Cerebellar cortex (tissue), 1 donor: ENCODE results near the gene MED26.
A peak's percentile ranks its signal among the peaks of the same experiment; 100 is the strongest.

Experiments used
- DNase-seq: peaks from one replicate; pipeline ENCODE4 v3.0.0-alpha.2; 2015; ENCODE audit warnings: low spot score

The MED26 gene

DNA sequence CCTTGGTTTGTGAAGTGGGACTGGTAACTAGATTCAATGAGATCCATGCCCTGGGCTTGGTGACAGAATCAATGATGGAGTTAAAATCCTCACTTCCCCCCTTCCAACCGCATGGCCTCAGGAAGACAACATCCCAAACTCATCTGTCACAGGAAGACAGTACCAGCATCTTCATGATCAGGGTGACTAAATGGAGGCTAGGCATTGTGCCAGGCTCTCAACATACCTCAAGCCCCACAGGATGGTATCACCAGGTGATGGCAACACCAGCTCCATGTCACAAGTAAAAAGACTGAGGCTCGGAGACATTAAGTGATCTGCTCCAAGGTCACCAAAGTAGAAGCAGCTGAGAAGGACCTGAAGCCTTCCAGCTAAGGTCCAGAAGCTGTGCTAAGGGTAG lies 14.2 kb downstream of the MED26 start:
- DNase-seq = no peak

DNA sequence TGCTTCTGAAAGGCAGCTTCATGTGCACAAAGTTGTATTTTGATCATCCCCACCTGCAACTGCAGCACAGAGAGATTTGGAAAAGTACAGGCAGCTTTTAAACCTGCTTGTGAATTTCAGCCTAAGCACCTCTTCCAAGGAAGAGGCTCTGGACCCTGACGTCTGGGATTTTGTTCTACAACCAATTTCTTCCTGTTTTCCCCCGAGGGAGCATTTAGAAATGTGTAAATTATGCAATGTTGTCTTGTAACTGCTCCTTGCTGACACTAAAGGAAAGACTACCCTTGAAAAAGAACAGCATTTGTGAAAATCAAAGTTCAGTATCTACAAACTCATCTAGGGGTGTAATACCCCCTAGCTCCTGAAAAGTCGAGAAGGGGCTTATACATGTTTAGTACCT lies 15.4 kb downstream of the MED26 start:
- DNase-seq = no peak

DNA sequence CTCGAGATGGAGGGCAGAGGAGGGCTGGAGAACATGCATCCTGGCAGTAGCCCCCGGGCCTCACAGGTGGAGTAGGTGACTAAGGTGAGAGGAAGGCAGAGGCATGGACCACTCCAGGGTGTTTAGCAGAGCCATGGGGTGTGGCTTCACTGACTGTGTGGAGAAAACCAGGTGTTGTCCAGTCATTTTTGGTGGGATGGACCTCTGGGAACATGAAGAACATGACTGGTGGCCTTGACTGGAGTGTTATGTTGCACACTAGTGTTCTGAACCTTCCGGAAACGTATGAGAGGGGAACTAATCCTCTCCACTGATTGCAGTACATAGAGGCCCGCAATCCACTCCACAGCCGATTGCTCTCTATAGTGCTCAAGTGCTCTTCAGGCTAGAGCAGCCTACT lies 16.9 kb downstream of the MED26 start:
- DNase-seq = no peak

DNA sequence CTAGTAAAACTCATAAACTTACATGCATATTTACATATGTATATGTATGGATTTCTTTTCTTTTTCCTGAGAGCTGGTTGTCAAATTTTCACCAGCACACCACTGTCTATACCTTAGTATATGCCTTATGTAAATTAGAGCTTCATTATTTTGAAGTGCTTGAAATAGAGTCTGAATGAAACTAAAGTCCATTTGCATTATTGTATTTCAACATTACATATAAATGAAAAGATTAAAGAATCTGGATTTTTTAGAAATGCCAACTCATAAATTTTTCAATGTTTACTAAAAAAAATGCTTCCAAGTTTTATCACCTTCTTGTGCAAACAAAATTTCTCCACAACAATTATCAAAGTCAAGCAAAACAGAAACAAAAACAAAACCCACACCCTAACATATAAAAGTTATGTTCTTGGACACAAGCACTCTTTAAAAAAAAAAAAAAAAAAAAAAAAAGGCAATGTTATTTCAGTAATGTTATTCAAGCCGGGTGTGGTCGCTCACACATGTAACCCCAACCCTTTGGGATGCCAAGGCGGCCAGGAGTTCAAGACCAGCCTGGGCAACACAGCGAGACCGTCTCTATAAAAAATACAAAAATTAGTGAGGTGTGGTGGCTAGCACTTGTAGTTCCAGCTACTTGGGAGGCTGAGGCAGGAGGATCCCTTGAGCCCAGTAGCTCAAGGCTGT lies 18.3 kb downstream of the MED26 start:
- no peak for DNase-seq

DNA sequence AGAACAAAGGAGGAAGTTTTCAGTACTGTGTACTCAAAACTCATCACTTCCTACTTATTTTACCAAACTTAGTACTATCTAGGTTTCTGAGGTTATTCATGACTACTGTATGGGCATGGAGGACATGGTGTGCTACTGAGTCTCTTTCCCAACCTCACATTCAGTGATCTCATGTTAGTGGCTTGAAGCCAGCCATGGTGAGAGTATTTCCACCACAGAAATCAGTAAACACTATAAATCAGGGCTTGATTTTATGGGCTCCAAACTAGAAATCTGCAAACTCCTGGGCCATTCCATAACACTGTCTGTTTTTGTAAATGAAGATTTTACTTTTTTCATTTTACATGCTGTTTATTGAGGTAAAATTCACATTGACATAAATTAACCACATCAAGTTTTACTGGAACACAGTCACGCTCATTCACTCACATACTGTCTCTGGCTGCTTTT lies 19.7 kb downstream of the MED26 start:
- DNase-seq = peak; percentile 40

DNA sequence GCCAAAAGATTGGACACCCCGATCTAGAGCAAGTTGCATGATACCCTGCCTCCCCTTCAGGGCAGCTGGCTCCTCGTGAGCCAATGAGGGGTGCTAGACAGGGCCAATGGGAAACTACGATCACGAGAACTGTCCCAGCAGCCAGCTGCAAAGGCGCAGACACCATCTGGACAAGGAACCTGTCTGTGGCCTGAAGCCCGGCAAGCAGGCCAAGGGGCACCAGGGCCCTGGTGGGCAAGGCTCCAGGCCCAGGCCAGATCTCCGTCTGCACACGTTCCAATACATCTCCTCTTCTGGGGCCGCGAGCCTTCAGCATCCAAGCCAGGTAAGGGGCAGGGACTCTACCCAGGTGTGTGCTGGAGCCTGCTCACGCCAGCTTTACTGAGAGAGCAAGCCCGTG lies 20.2 kb downstream of the MED26 start:
- DNase-seq = no peak

DNA sequence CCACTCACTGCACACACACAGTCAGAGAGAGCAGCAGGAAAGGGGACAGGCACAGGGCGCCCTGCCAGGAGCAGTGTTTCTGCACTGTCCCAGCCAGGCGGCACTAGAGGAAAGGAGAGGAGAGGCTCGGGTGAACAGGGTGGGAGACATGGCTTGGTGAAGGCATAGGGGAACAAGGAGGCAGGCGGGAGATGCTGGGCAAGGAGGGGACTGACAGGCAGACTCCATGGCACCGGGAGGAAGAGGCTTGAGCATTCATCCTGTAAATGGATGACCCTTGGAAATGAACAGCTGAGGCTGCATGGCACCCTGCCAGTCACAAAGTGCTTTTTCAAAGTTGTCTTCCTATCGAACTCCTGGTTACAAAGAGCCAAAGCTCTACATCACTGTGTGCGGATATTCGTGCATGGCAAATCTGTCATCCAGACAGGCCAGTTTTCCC lies 22.4 kb downstream of the MED26 start:
- no peak for DNase-seq

DNA sequence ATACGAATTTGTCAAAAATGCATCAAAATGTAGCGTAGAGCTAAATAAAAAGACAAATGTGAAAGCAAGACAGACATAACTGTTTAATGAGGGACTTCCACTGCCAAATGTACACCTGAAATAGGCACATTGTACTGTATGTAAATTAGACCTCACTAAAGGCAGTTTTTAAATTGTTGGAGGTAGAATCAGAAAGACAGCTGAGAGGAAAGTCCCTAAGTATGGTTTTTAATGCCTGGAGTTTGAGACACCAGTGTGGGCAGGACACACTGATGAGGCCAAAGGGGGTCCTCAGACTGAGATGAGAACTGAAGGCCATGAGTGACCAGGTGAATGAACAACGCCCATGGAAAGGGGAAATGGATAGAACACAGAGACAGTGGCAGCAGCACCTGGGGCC lies 22.9 kb downstream of the MED26 start:
- no peak for DNase-seq

DNA sequence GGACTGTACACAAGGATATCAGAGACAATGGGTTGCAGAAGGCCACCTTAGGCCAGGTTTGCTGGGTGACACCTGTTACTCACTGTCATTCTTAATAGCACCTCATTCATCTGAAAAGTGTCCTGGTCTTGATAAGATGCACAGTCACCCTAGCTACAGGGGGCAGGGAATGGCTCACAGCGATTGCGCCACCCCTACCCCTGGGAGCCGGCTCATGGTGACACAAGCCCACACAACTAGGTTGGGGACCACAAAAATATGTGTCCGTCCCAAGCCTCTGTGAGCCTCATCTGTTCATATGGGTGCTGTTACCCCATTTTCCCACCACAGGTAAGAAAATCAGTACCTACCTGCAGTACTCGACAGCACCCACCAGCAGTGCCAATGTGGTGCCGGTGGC lies 23.4 kb downstream of the MED26 start:
- DNase-seq = no peak

DNA sequence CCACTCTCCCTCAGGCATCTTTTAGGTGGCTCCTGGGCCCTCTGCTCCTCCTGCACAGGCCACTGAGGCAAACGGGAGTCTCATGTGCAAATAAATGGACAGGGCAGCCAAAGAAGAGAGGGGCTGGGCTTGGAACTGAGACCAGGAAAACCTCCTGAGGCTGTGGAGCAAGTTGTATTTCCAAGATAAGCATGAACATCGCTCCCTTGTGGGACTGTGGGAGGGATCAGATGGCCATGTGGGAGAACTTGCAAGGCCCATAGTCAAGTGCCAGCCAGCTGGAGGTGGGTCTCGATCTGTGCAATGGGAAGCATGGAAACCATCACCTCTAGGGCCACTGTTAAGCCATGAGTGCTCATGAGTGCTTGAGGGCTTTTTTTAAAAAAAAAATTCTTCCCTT lies 24.9 kb downstream of the MED26 start:
- no peak for DNase-seq

DNA sequence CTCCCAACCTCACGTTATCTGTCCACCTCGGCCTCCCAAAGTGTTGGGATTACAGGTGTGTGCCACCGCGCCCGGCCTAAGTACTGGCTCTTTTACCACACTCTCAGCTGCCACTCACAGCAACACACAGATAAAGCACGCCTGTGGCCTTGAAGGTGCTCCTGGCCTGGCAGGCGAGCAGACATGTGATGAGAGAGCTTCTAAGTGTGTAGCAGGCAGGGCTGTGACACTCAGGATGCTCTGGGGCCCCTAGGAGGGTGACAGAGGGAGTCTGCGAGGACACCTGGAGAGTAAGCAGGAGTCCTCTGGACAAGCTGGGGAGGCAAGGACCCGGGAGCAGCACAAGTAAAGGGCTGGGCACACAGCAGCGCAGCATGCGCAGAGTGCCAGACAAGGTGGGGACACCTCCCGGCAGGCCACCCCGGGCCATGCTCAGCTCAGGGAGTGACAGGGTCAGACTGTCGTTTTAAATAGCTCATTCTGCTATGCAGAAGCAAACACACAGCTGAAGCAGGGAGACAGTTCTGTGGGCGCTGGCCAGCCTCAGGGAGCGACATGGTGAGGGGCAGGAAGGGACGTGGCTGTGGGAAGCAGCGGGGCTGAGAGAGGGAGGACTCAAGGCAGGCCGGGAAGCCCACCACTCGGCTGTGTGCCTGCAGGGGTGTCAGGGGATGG lies 26.5 kb downstream of the MED26 start:
- no peak for DNase-seq

DNA sequence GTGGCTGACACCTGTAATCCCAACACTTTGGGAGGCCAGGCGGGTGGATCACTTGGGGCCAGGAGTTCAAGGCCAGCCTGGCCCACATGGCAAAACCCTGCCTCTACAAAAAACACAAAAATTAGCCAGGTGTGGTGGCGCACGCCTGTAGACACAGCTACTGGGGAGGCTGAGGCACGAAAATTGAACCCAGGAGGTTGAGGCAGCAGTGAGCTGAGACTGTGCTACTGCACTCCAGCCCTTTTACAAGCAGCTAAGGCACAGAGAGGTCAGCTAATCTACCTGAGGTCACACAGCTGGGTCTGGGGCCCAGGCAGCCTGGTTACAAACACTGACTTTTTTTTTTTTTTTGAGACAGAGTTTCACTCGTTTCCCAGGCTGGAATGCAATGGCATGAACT lies 27.2 kb downstream of the MED26 start:
- DNase-seq = no peak

DNA sequence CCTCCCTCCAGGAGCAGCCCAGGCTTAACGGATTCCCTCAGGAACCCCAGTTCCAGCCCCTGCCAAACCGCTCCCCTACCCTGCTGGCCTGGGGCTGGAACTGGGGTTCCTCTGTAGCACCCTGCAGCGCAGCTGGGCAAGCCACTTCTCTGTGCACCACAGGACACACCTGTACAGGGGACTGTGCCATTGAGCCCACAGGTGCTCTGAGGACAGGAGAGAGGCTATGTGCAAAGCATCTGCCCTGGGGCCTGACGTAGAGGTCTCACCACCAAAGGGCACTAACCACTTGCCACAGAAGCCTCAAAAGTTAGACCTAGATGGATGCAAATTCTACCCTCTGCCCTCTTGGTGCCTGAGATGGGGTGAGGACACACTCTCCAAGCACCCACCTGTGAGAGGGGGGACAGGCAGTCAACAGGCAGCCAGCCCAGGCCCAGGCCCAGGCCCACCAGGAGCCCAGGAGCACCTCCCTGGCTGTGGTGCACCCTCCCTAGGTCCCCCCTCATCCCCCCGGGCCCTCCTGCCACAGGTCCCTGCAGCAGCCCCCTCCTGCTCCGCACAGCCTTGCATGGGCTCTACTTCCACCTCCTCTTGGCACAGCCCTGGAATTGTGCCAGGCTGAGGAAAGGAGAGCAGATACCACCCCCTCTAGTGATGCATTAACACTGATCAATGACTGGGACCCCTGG lies 28.2 kb downstream of the MED26 start:
- DNase-seq = no peak

DNA sequence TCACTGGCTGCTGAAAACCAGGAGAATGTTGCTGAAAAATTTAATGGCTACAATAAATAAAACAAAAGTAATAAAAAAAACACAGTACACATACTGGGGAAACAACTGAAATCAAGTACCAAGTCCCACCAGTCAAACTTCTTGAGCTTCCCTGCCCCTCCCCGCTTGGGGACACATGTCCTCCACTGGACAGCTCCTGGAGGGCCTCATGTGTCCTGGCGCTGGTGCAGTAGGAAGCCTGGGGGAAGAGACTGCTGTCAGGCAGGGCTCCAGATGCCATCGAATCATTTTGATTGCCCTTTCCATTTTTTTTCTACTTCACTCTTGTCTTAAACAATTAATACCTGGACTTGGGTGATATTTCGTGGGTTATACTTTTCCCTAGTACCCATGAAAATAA lies 29.2 kb downstream of the MED26 start:
- no peak for DNase-seq

DNA sequence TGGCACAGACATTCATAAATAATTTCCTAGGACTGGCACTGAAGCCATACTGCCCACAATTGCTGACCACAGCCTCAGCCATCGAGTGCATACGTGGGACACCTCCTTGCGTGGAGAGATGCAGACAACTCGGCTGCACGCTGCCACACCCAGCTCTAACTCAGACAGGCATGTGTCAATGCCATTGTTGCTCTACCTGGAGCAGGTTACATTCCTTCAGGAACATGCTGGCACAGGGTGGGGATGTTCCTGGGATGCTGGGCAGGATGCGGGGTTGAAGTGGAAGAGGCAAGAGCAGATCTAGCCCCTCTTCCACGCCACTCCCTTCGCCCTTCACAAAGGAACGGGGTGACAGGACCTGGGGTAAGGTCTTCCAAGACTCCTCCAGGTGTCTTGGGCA lies 31.6 kb downstream of the MED26 start:
- no peak for DNase-seq

DNA sequence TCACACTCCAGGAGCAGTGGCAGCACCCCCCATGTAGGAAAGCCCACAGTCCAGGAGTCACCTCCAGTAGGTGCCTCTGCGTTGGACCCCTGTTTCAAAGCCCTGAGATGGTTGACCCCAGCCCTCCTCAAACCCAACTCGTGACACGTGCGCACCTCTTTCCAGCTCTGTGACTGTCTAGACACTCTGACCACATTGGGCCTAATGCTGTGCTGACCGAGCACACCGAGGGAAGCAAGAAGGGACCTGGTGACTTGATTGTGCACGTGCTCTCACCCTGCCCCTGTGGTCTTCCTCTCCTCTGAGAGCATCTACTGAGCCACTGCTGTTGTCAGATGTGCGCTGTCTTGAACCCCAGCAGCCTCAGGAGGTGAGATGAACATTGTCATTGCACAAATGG lies 32.9 kb downstream of the MED26 start:
- DNase-seq = no peak

DNA sequence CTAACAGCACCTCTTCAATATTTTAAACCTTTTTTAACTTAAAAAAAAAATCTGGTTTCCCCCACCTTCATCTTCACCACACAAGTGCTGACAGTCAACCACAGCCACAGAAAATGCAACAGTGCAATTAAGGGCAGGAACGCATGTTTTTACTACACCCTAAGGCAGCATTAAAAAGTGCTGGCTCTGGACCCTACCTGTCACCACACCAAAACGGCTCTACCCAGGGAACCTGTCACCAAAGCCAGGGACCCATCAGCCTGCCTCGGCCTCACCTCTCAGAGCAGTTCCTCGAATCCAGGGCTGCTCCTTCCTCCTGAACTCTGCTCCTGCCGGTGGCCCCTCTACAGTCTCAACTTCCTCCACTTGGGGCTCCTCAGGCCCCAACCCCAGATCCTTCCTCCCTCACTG lies 33.3 kb downstream of the MED26 start:
- DNase-seq = no peak

DNA sequence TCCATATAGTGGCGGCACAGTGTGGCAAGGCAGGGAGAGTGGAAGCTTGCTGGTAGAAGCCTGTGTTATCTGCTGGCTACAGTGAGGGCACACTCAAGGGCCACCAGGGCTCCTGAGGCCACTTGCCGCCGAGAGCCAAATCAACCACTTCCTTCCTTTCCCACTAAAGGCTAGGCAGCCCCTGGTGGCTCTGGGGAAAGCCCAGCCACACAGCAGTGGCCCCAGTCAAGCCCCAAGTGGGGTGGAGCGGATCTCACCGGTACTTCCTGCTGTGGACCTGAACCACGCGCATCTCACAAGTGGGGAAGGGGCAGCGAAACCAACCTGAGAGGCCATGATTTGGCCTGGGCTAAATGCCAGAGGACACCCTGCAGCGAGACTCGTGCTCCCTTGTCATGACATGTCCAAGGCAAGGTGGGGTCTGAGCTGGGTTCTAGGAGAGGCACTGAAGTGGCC lies 33.8 kb downstream of the MED26 start:
- DNase-seq = no peak

DNA sequence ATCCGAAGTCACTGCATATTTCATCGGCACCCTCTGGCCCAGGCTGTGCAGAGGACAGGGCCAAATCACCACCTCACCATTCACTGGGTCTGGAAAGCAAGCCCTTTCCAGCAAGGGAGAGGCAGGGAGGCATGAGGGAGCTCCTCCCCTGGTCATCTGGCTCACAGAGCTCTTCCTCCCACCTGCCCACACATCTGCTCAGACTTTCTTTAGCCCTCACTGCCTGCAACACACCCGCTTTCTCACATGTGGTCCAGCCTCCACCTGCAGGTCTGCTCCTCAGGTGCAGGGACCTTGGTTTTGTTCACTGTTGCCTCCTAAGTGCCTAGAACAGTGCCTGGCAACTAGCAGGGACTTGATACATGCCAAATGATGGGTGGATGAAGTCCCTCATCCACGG lies 34.8 kb downstream of the MED26 start:
- DNase-seq = no peak

DNA sequence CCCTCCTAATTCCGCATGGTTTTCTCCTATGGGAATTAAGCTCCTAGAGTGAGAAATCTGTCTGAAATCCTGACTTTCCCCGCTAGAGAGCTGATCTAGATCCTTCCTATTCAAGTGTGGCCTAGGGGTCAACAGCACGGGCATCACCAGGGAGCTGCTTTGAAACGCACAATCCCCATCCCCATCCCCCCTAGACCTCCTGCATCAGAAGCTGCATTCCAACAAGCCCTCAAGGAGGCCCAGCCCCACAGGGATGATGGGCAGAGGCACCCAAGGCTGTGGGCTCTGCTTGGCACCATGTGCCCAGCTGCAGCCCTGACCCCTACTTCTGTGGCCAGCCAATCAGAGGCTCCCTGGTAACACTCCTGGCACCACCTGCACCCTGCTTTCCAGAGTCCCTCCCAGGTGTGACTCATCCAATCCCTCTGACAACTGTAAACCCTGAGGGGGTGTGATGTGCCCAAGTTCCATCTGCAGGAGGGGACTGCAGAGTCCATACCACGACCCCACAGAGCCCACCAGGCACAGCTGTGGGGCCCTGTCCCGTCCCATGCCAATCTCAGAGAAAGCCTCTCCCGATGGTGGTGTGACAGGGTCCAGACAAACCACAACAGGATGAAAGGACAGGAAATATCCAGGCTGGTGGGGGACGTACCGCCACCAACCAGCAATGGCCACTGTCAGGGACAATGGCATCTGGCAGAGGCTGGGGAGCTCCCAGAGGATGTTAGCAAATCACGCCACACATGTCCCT lies 36.0 kb downstream of the MED26 start:
- no peak for DNase-seq

DNA sequence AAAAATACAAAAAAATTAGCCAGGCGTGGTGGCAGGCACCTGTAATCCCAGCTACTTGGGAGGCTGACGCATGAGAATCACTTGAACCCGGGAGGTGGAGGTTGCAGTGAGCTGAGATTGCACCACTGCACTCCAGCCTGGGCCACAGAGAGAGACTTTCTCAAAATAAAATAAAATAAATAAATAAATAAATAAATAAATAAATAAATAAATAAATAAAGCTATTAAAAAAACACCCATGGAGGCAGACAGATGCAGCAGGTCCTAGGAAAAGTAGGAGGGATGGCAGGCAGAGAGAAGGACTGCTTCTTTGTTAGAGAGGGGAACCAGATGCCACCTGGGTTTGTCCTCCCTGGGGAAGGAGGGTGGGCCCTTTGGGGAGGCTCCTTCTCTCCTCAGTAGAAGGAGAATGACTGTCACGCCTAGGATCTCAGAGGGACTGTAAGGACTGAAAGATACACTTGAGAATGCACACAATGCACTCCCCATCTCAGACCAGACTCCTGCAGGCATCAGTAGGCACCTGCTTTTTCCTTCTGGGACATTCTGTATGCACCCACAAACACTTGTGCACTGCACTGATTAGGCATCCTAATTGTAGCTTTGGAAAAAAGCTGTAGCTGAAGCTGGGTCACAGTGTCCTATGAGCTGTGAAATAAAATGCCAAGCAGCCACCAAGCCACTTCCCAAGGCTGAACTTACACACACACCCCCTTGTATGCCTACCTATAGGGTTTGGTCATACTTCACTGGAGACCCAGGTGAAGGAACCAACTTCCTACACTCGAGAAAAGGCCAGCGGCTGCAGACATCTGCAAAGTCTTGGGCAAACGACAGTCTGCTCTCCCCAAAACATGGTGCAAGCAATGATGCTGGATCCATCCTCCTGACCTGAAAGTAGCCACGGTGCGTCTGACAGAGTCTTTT lies 36.9 kb downstream of the MED26 start:
- DNase-seq = no peak
